GM21526 (cell line): ENCODE data around the gene FRMD4B.

Experiments used
- ATAC-seq: cut with Tn5 transposase; IDR thresholded peaks from one replicate; pipeline ENCODE4 v1.9.1; 2021; ENCODE audit warnings: moderate library complexity; ENCODE audit not compliant: unreplicated experiment, low FRiP score

FRMD4B gene

GRCh38 chr3:69406163-69406562 lies 20.3 kb upstream of the FRMD4B start:
- ATAC-seq = no peak

- no peak for ATAC-seq
These were observed 19.2 kb upstream of the FRMD4B start for GRCh38 chr3:69405067-69405466.

- ATAC-seq = no peak
These were observed 17.6 kb upstream of the FRMD4B start for GRCh38 chr3:69403454-69403853.

GRCh38 chr3:69400683-69401082 lies 14.8 kb upstream of the FRMD4B start:
- no peak for ATAC-seq

- ATAC-seq = no peak
These were observed 7.0 kb upstream of the FRMD4B start for GRCh38 chr3:69392850-69393249.

GRCh38 chr3:69392415-69392814 lies 6.5 kb upstream of the FRMD4B start:
- ATAC-seq = no peak

- no peak for ATAC-seq
These were observed 5.7 kb upstream of the FRMD4B start for GRCh38 chr3:69391554-69391953.

- no peak for ATAC-seq
These were observed 4.9 kb upstream of the FRMD4B start for GRCh38 chr3:69390771-69391170.

- ATAC-seq = no peak
These were observed 3.8 kb upstream of the FRMD4B start for GRCh38 chr3:69389520-69390248.

GRCh38 chr3:69388241-69388640 lies 2.4 kb upstream of the FRMD4B start:
- no peak for ATAC-seq

GRCh38 chr3:69386556-69387385 lies 883 bp upstream of the FRMD4B start:
- ATAC-seq = no peak

- ATAC-seq = no peak
These were observed 665 bp downstream of the FRMD4B start for GRCh38 chr3:69385123-69385722.

GRCh38 chr3:69384326-69384725 lies 1.6 kb downstream of the FRMD4B start:
- ATAC-seq = no peak

GRCh38 chr3:69379661-69380060 lies 6.2 kb downstream of the FRMD4B start:
- ATAC-seq = no peak

- ATAC-seq = no peak
These were observed 7.6 kb downstream of the FRMD4B start for GRCh38 chr3:69378112-69378802.

- ATAC-seq = no peak
These were observed 8.6 kb downstream of the FRMD4B start for GRCh38 chr3:69377262-69377661.

- no peak for ATAC-seq
These were observed 9.2 kb downstream of the FRMD4B start for GRCh38 chr3:69376731-69377130.

- ATAC-seq = no peak
These were observed 14.1 kb downstream of the FRMD4B start for GRCh38 chr3:69371816-69372215.

- no peak for ATAC-seq
These were observed 15.0 kb downstream of the FRMD4B start for GRCh38 chr3:69370901-69371301.

GRCh38 chr3:69370156-69370883 lies 15.6 kb downstream of the FRMD4B start:
- ATAC-seq = no peak
